Osteocyte (in vitro differentiated cells): Measurements from ENCODE around the gene SACM1L. TPM values are rescaled to one million over a fixed set of nuclear protein-coding genes. Genes with fewer than 3 reads are reported as not detected.

Source experiments
- DNase-seq: peaks from one replicate; pipeline ENCODE4 v3.0.0; 2021; ENCODE audit warnings: mixed read lengths; ENCODE audit not compliant: unreplicated experiment; ENCODE audit errors: extremely low spot score
- H3K27ac Mint-ChIP-seq: one replicate; pipeline ENCODE4 v1.8.0; 2021; ENCODE audit warnings: mild to moderate bottlenecking, mixed read lengths; ENCODE audit not compliant: unreplicated experiment
- H3K27me3 Mint-ChIP-seq: one replicate; pipeline ENCODE4 v1.8.0; 2021; ENCODE audit warnings: mixed read lengths; ENCODE audit not compliant: unreplicated experiment
- H3K36me3 Mint-ChIP-seq: one replicate; pipeline ENCODE4 v1.8.0; 2021; ENCODE audit warnings: mixed read lengths; ENCODE audit not compliant: unreplicated experiment
- H3K4me1 Mint-ChIP-seq: one replicate; pipeline ENCODE4 v1.8.0; 2021; ENCODE audit warnings: mixed read lengths; ENCODE audit not compliant: unreplicated experiment
- H3K4me3 Mint-ChIP-seq: one replicate; pipeline ENCODE4 v1.8.0; 2021; ENCODE audit warnings: mild to moderate bottlenecking, moderate library complexity, mixed read lengths; ENCODE audit not compliant: unreplicated experiment
- H3K9me3 Mint-ChIP-seq: one replicate; pipeline ENCODE4 v1.8.0; 2021; ENCODE audit warnings: mixed read lengths; ENCODE audit not compliant: unreplicated experiment
- total RNA-seq: library from RNA; stranded (reverse); gene quantifications from 2 replicates; pipeline ENCODE4 v1.2.1, GENCODE V29; 2021
- TF ChIP-seq, protein P1 (sequence below): fragments of 200-600 bp; sonication (generic); IDR thresholded peaks from 2 replicates; pipeline ENCODE4 v1.5.0; 2021; ENCODE audit warnings: antibody characterized with exemption, mild to moderate bottlenecking, moderate library complexity

The SACM1L gene
- total RNA-seq, 1 donor from 2014 or later, result 38.3 TPM

- Mint-ChIP-seq H3K9me3 (no peaks in the 10 kb centered on the region), H3K27me3 (no peaks in the 10 kb centered on the region), H3K4me3 (peak overlapping the region; percentile 57), H3K27ac (peak overlapping the region; percentile 96), H3K36me3 (peaks cover 6% of the 10 kb centered on the region), H3K4me1 (peaks cover 55% of the 10 kb centered on the region)
- TF ChIP-seq, protein P1, sequence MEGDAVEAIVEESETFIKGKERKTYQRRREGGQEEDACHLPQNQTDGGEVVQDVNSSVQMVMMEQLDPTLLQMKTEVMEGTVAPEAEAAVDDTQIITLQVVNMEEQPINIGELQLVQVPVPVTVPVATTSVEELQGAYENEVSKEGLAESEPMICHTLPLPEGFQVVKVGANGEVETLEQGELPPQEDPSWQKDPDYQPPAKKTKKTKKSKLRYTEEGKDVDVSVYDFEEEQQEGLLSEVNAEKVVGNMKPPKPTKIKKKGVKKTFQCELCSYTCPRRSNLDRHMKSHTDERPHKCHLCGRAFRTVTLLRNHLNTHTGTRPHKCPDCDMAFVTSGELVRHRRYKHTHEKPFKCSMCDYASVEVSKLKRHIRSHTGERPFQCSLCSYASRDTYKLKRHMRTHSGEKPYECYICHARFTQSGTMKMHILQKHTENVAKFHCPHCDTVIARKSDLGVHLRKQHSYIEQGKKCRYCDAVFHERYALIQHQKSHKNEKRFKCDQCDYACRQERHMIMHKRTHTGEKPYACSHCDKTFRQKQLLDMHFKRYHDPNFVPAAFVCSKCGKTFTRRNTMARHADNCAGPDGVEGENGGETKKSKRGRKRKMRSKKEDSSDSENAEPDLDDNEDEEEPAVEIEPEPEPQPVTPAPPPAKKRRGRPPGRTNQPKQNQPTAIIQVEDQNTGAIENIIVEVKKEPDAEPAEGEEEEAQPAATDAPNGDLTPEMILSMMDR, result no peak
- DNase-seq, result no peak
These were observed 21.6 kb upstream of the SACM1L start for GRCh38 chr3:45667569-45667934.

DNA sequence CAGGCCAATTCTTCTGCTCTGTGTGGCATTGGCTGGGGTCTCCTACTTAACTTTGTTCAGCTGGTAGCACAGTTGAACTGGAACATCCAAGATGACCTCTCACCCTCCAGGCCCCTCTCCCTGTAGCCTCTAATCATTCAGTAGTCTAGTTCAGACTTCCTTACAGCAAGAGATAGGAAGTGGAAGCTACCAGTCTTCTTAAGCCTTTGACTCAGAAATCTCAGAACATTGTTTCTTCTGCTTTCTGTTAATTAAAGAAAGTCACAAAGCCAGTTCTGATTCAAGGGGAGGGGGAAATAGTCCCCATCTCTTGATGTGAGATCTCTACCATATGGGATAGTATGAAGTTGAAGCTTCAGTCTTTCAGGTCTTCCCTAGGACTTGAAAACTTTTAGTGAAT, 18.8 kb upstream of the SACM1L start:
- Mint-ChIP-seq H3K36me3 (peaks cover 18% of the 10 kb centered on the region), H3K4me1 (peaks cover 42% of the 10 kb centered on the region)

DNA sequence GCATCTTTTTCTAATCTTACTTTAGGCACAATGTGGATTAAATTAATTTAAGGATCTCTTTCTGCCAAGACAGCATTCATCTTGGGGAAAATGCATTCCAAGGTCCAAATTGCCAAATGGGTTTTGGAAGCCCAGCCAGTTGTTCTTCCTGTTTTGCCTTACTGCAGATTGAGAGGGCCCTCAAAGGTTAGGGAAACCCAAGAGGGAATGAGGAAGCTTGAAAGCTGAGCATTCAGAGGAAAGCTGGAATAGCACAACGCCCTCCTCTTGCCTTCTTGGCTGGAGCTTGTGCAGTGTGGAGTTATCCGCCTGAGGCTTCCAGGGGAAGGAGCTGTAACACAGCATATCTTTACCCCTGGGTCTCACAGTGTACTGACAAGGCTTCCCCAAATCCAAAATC, 18.2 kb upstream of the SACM1L start:
- no peaks in the 10 kb centered on the region for H3K27me3 Mint-ChIP-seq
- H3K27ac Mint-ChIP-seq, result peak overlapping the region; percentile 4
- TF ChIP-seq, protein P1, result no peak
- no peaks in the 10 kb centered on the region for H3K9me3 Mint-ChIP-seq
- no peak overlapping the region for H3K4me3 Mint-ChIP-seq
- H3K4me1 Mint-ChIP-seq, result peaks cover 39% of the 10 kb centered on the region
- peaks cover 18% of the 10 kb centered on the region for H3K36me3 Mint-ChIP-seq
- DNase-seq, result no peak

More for the DNA sequence above, 18.8 kb upstream of the SACM1L start:
- no peaks in the 10 kb centered on the region for H3K9me3 Mint-ChIP-seq
- no peak for DNase-seq
- no peak overlapping the region for H3K4me3 Mint-ChIP-seq
- H3K27me3 Mint-ChIP-seq, result no peaks in the 10 kb centered on the region
- TF ChIP-seq, protein P1, result no peak
- H3K27ac Mint-ChIP-seq, result no peak overlapping the region

- Mint-ChIP-seq H3K27ac (no peak overlapping the region), H3K4me3 (no peak overlapping the region), H3K9me3 (no peaks in the 10 kb centered on the region), H3K36me3 (peaks cover 18% of the 10 kb centered on the region), H3K27me3 (no peaks in the 10 kb centered on the region), H3K4me1 (peaks cover 33% of the 10 kb centered on the region)
- no peak for DNase-seq
- TF ChIP-seq, protein P1, result no peak
These were observed 15.9 kb upstream of the SACM1L start for GRCh38 chr3:45673273-45673672.

DNA sequence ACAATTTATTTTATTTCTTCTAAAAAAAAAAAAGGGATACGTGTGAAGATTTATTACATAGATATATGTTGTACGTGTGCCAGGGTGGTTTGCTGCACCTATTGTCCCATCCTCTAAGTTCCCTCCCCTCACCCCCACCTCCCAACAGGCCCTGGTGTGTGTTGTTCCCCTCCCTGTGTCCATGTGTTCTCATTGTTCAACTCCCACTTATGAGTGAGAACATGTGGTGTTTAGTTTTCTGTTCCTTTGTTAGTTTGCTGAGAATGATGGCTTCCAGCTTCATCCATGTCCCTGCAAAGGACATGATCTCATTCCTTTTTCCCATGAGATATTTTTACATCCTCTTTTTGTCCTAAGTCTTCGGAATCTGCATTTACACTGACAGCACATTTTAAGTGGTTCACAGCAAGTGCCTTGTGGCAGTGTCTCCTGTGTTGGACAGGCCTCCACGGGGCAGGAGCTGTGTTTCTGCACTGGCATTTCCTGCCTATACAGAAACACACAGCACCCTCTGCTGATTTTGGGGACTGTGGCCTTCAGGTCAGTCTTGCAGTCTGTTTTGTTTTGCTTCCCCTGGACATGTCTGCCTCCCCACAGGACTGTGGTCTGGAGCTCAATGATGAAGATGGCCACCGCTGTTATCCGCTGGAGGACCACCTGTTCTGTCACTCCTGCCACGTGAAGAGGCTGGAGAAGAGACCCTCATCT, 12.7 kb upstream of the SACM1L start:
- TF ChIP-seq, protein P1, result no peak
- Mint-ChIP-seq H3K27me3 (no peaks in the 10 kb centered on the region), H3K4me1 (peaks cover 22% of the 10 kb centered on the region), H3K4me3 (no peak overlapping the region), H3K36me3 (peaks cover 18% of the 10 kb centered on the region), H3K27ac (peak overlapping the region; percentile 85), H3K9me3 (no peaks in the 10 kb centered on the region)
- DNase-seq, result no peak
